Right ventricle myocardium superior (tissue), 1 donor: ENCODE results near the gene NEMP1. TPM values are rescaled to one million over a fixed set of nuclear protein-coding genes. Genes with fewer than 3 reads are reported as not detected.
"Not testable (repeated sequence)": the region's sequence is repeated elsewhere in the genome, so short reads cannot be mapped to it uniquely, and the experiment has no call there.

Experiments
- ATAC-seq: fragments of 200-7000 bp; cut with Tn5 transposase; one replicate; pipeline ENCODE4 v1.9.1; 2020; ENCODE audit warnings: mild to moderate bottlenecking; ENCODE audit not compliant: poor library complexity
- DNase-seq: peaks from one replicate; pipeline ENCODE4 v3.0.0-alpha.2; 2020
- intact Hi-C: fragments of 100-400 bp; cut with DNase I; formaldehyde crosslinking; loops from one replicate; pipeline ENCODE4 v1.11.2; 2022
- total RNA-seq: library from RNA; stranded (reverse); fragmentation: NEBNext Ultra II Directional; extraction: Animal tissue kit (Norgen Biotek cat#: 25700); gene quantifications from one replicate; pipeline ENCODE4 v1.2.1, GENCODE V29; 2021
- donor health status: DM: no; HTN: yes; CAD: no; lungs with severe emphysema.

Gene NEMP1
- total RNA-seq, 1 donor from 2014 or later = 3.0 TPM

GRCh38 chr12:57079821-57080220, 1.2 kb upstream of the NEMP1 start:
- DNase-seq = no peak
- intact Hi-C loops = no loop called here
- no peak for ATAC-seq

- DNase-seq, intact Hi-C loops, ATAC-seq: not testable (repeated sequence)
Measured at GRCh38 chr12:57073566-57074450, 4.8 kb downstream of the NEMP1 start.

GRCh38 chr12:57072661-57073060, 5.9 kb downstream of the NEMP1 start:
- no peak for DNase-seq
- no peak for ATAC-seq
- intact Hi-C loops = no loop called here

- ATAC-seq (peak; percentile 97), DNase-seq (no peak)
- intact Hi-C loops = loop anchor here (1.0 to 10.0 kb wide), 2 partner anchors 43 to 315 kb away; partner anchors contain the start of gene PRIM1
Measured at GRCh38 chr12:57069523-57069922, 9.1 kb downstream of the NEMP1 start.

- intact Hi-C loops = loop anchor here (10.0 kb wide), 1 partner anchor 311 kb away; the partner anchor contains the start of gene PRIM1
- DNase-seq (no peak), ATAC-seq (no peak)
Measured at GRCh38 chr12:57066245-57066644, 12.3 kb downstream of the NEMP1 start.

- DNase-seq = no peak
- no peak for ATAC-seq
- intact Hi-C loops = loop anchor here (10.0 kb wide), 1 partner anchor 309 kb away; the partner anchor contains the start of gene PRIM1
Measured at GRCh38 chr12:57063991-57064685, 14.5 kb downstream of the NEMP1 start.

GRCh38 chr12:57058454-57058853, 20.1 kb downstream of the NEMP1 start:
- intact Hi-C loops = no loop called here
- ATAC-seq (no peak), DNase-seq (no peak)

GRCh38 chr12:57057067-57057751, 21.4 kb downstream of the NEMP1 start:
- intact Hi-C loops = no loop called here
- ATAC-seq (no peak), DNase-seq (no peak)

GRCh38 chr12:57055824-57056223, 22.8 kb downstream of the NEMP1 start:
- ATAC-seq (no peak), DNase-seq (no peak)
- intact Hi-C loops = no loop called here

GRCh38 chr12:57053901-57054300, 24.7 kb downstream of the NEMP1 start:
- ATAC-seq, intact Hi-C loops, DNase-seq: not testable (repeated sequence)

GRCh38 chr12:57053146-57053545, 25.4 kb downstream of the NEMP1 start:
- DNase-seq, intact Hi-C loops, ATAC-seq: not testable (repeated sequence)

- ATAC-seq = no peak
- intact Hi-C loops = no loop called here
Measured at GRCh38 chr12:57051011-57051410, 27.6 kb downstream of the NEMP1 start.

GRCh38 chr12:57049890-57050289, 28.7 kb downstream of the NEMP1 start, which contains the start of gene MYO1A:
Gene MYO1A (minus strand): TSS chr12:57050129. CDS start chr12:57048323, 1,806 bp downstream.
- ATAC-seq (no peak), DNase-seq (no peak)
- intact Hi-C loops = no loop called here

More at GRCh38 chr12:57051011-57051410, 27.6 kb downstream of the NEMP1 start:
- no peak for DNase-seq

- no peak for DNase-seq
- intact Hi-C loops = no loop called here
- no peak for ATAC-seq
Measured at GRCh38 chr12:57049119-57049446, 29.5 kb downstream of the NEMP1 start.

- intact Hi-C loops = no loop called here
- ATAC-seq (no peak), DNase-seq (no peak)
Measured at GRCh38 chr12:57048423-57049118, 30.0 kb downstream of the NEMP1 start.

GRCh38 chr12:57047981-57048380, 30.6 kb downstream of the NEMP1 start:
- no peak for ATAC-seq
- intact Hi-C loops = no loop called here
- no peak for DNase-seq

- no peak for DNase-seq
- intact Hi-C loops = no loop called here
- ATAC-seq = peak; percentile 52
Measured at GRCh38 chr12:57046947-57047890, 31.4 kb downstream of the NEMP1 start.
